MM.1S (cell line): ENCODE data around the gene NXPH2.
"Not testable (repeated sequence)": the region's sequence is repeated elsewhere in the genome, so short reads cannot be mapped to it uniquely, and the experiment has no call there.

Experiments used
- DNase-seq: peaks from one replicate; pipeline ENCODE4 v3.0.0-alpha.2; 2015
- H2AFZ ChIP-seq: fragments of 300-600 bp; sonication (generic); 2 replicates; pipeline ENCODE4 v1.6.0; 2016; ENCODE audit warnings: antibody characterized with exemption, low read length
- H3F3A ChIP-seq: fragments of 300-600 bp; sonication (generic); 2 replicates; pipeline ENCODE4 v1.6.1; 2016; ENCODE audit warnings: mild to moderate bottlenecking, antibody characterized with exemption, low read length, moderate library complexity, mixed read lengths; ENCODE audit not compliant: insufficient read depth
- H3K27ac ChIP-seq: fragments of 300-600 bp; sonication (generic); 2 replicates; pipeline ENCODE4 v1.5.1; 2016; ENCODE audit warnings: mild to moderate bottlenecking, low read length
- H3K27me3 ChIP-seq: fragments of 300-600 bp; sonication (generic); replicated peaks from 2 replicates; pipeline ENCODE4 v1.6.0; 2016; ENCODE audit warnings: low read length; ENCODE audit not compliant: insufficient read depth
- H3K36me3 ChIP-seq: fragments of 300-600 bp; sonication (generic); replicated peaks from 2 replicates; pipeline ENCODE4 v1.6.1; 2016; ENCODE audit warnings: mild to moderate bottlenecking, low read length, mixed read lengths; ENCODE audit not compliant: insufficient read depth
- H3K4me1 ChIP-seq: fragments of 300-600 bp; sonication (generic); 2 replicates; pipeline ENCODE4 v1.6.1; 2016; ENCODE audit warnings: low read length, mixed read lengths
- H3K4me2 ChIP-seq: fragments of 300-600 bp; sonication (generic); 2 replicates; pipeline ENCODE4 v1.6.0; 2016; ENCODE audit warnings: low read depth, low read length
- H3K4me3 ChIP-seq: fragments of 300-600 bp; sonication (generic); 2 replicates; pipeline ENCODE4 v1.5.1; 2016; ENCODE audit warnings: low read length, mixed read lengths
- H3K79me2 ChIP-seq: fragments of 300-600 bp; sonication (generic); 2 replicates; pipeline ENCODE4 v1.6.1; 2016; ENCODE audit warnings: mixed run types, low read length, mixed read lengths
- H3K9ac ChIP-seq: fragments of 300-600 bp; sonication (generic); 2 replicates; pipeline ENCODE4 v1.6.1; 2016; ENCODE audit warnings: low read length, mixed read lengths
- H3K9me2 ChIP-seq: fragments of 300-600 bp; sonication (generic); replicated peaks from 2 replicates; pipeline ENCODE4 v1.6.1; 2016; ENCODE audit warnings: mild to moderate bottlenecking, low read length, mixed read lengths; ENCODE audit not compliant: insufficient read depth
- H3K9me3 ChIP-seq: fragments of 300-600 bp; sonication (generic); replicated peaks from 2 replicates; pipeline ENCODE4 v1.6.1; 2016; ENCODE audit warnings: mild to moderate bottlenecking, low read length, mixed read lengths; ENCODE audit not compliant: insufficient read depth
- H4K20me1 ChIP-seq: fragments of 300-600 bp; sonication (generic); 2 replicates; pipeline ENCODE4 v1.6.1; 2016; ENCODE audit warnings: mild to moderate bottlenecking, low read length, moderate library complexity, mixed read lengths; ENCODE audit not compliant: insufficient read depth
- EZH2 ChIP-seq: fragments of 300-600 bp; sonication (generic); optimal IDR thresholded peaks from 2 replicates; pipeline ENCODE3; 2017; ENCODE audit warnings: low read depth, mild to moderate bottlenecking, antibody characterized with exemption, low read length, mixed read lengths
- EZH2phosphoT487 ChIP-seq: fragments of 300-600 bp; sonication (generic); IDR thresholded peaks from 2 replicates; pipeline ENCODE4 v1.6.1; 2018; ENCODE audit warnings: antibody characterized with exemption, low read length
- TF ChIP-seq, protein P1 (sequence below): fragments of 300-600 bp; sonication (generic); IDR thresholded peaks from 2 replicates; pipeline ENCODE4 v1.5.1; 2016; ENCODE audit warnings: antibody characterized with exemption, low read length, mixed read lengths

The NXPH2 gene

GRCh38 chr2:138742441-138743057 lies 37.6 kb downstream of the NXPH2 start:
- no peak overlapping the region for H3K4me2 ChIP-seq
- H3K9me3 ChIP-seq, result no peaks in the 10 kb centered on the region
- no peak overlapping the region for H2AFZ ChIP-seq
- H3K27me3 ChIP-seq, result no peaks in the 10 kb centered on the region
- H3K36me3 ChIP-seq, result no peaks in the 10 kb centered on the region
- no peak overlapping the region for H3K9ac ChIP-seq
- no peak for TF ChIP-seq EZH2
- no peaks in the 10 kb centered on the region for H4K20me1 ChIP-seq
- no peaks in the 10 kb centered on the region for H3K9me2 ChIP-seq
- DNase-seq, result no peak
- no peak overlapping the region for H3K4me3 ChIP-seq
- H3K4me1 ChIP-seq, result no peaks in the 10 kb centered on the region
- no peaks in the 10 kb centered on the region for H3F3A ChIP-seq
- H3K27ac ChIP-seq, result no peak overlapping the region
- H3K79me2 ChIP-seq, result no peaks in the 10 kb centered on the region

DNA sequence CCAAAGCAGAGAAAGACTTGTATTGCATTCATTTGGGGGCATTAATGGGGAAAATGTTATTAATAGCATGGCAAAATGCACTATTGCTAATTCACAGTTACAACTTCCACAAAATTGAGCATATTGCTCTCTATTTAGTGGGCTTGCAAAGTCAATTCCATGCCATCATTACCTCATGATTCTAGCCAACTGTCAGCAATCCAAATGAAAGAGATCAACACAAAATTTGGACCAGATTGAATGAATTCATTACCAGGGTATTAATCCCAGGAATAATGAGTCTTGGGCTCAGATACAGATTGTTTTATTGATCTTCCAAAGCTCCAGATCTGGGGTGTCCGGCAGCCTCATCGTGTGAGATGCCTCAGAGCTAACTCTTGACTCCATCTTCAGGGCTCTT lies 38.3 kb downstream of the NXPH2 start:
- Histone ChIP-seq H3K4me3 (no peak overlapping the region), H3K9me3 (no peaks in the 10 kb centered on the region), H3K36me3 (no peaks in the 10 kb centered on the region), H3K79me2 (no peaks in the 10 kb centered on the region), H3K9ac (no peak overlapping the region), H3K27me3 (no peaks in the 10 kb centered on the region), H3K4me2 (no peak overlapping the region), H3F3A (no peaks in the 10 kb centered on the region), H4K20me1 (no peaks in the 10 kb centered on the region), H2AFZ (no peak overlapping the region), H3K4me1 (no peaks in the 10 kb centered on the region), H3K27ac (no peak overlapping the region), H3K9me2 (no peaks in the 10 kb centered on the region)
- no peak for DNase-seq
- TF ChIP-seq EZH2phosphoT487, result no peak

DNA sequence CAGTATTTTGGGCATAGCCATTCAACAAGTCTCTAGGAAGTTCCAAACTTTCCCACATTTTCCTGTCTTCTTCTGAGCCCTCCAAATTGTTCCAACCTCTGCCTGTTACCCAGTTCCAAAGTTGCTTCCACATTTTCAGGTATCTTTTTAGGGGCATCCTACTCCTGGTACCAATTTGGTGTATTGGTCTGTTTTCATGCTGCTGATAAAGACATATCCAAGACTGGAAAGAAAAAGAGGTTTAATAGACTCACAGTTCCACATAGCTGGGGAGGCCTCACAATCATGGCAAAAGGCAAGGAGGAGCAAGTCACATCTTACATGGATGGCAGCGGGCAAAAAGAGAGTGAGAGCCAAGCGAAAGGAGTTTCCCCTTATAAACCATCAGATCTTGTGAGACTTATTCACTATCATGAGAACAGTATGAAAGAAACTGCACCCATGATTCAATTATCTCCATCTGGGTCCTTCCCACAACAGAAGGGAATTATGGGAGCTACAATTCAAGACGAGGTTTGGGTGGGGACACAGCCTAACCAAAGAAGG lies 43.1 kb downstream of the NXPH2 start:
- DNase-seq, H3K27ac ChIP-seq, H3K9ac ChIP-seq, H3K4me1 ChIP-seq, H4K20me1 ChIP-seq, H3K4me2 ChIP-seq, H3K4me3 ChIP-seq, H3K79me2 ChIP-seq, H3K9me3 ChIP-seq, H3K27me3 ChIP-seq, H2AFZ ChIP-seq, H3K36me3 ChIP-seq, H3K9me2 ChIP-seq, H3F3A ChIP-seq: not testable (repeated sequence)

DNA sequence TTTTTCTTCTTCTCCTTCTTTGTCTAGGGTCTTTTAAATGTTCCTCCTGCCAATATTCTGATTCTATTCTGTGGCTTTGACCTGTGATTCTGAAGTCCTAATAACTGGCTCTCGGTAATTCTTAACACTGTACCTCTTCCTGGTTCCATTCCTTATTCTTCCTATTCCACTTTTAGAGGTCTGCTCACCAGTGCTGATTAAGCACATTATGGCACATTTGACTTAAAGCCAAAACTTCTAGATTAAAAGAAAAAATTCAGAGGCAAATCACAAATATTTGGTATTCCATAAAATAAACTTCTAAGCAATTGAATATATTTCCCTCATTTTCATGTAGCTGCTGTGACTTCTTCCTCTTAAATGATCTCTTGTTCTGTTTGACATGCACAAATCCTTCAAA lies 47.5 kb downstream of the NXPH2 start:
- Histone ChIP-seq H3K9me2 (no peaks in the 10 kb centered on the region), H3K9ac (no peak overlapping the region), H3K27me3 (no peaks in the 10 kb centered on the region), H4K20me1 (no peaks in the 10 kb centered on the region), H3K4me2 (no peak overlapping the region), H2AFZ (no peak overlapping the region), H3K79me2 (no peaks in the 10 kb centered on the region), H3K4me1 (no peaks in the 10 kb centered on the region), H3K9me3 (no peaks in the 10 kb centered on the region), H3K4me3 (no peak overlapping the region), H3K36me3 (no peaks in the 10 kb centered on the region), H3K27ac (no peak overlapping the region), H3F3A (no peaks in the 10 kb centered on the region)
- TF ChIP-seq EZH2, result no peak
- no peak for TF ChIP-seq EZH2phosphoT487
- TF ChIP-seq, protein P1, sequence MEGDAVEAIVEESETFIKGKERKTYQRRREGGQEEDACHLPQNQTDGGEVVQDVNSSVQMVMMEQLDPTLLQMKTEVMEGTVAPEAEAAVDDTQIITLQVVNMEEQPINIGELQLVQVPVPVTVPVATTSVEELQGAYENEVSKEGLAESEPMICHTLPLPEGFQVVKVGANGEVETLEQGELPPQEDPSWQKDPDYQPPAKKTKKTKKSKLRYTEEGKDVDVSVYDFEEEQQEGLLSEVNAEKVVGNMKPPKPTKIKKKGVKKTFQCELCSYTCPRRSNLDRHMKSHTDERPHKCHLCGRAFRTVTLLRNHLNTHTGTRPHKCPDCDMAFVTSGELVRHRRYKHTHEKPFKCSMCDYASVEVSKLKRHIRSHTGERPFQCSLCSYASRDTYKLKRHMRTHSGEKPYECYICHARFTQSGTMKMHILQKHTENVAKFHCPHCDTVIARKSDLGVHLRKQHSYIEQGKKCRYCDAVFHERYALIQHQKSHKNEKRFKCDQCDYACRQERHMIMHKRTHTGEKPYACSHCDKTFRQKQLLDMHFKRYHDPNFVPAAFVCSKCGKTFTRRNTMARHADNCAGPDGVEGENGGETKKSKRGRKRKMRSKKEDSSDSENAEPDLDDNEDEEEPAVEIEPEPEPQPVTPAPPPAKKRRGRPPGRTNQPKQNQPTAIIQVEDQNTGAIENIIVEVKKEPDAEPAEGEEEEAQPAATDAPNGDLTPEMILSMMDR, result no peak
- no peak for DNase-seq
